HEK293 (cell line): Measurements from ENCODE around the gene EML6.

Experiments used
- CTCF ChIA-PET: fragments of 350-600 bp; formaldehyde crosslinking; extraction: SDS; loops from one replicate; lab custom pipeline; 2021; ENCODE audit warnings: antibody characterized with exemption; lab: Yijun Ruan, JAX
- POLR2A ChIA-PET: fragments of 300-600 bp; formaldehyde crosslinking; extraction: SDS; loops from one replicate; lab custom pipeline; 2020; ENCODE audit warnings: antibody characterized with exemption, inconsistent platforms; lab: Yijun Ruan, JAX
- H3K27ac ChIP-seq: fragments of 200-500 bp; sonication (Bioruptor generic); 2 replicates; pipeline ENCODE4 v1.5.1; 2014; ENCODE audit warnings: low read depth, low read length, control low read depth, inconsistent platforms; ENCODE audit errors: extremely low read depth
- H3K36me3 ChIP-seq, 2 experiments: fragments of 200-500 bp in 1 of 2; sonication (Bioruptor generic) in 1 of 2; 1 replicate in 1 of 2; 2 replicates in 1 of 2; pipeline ENCODE4 v1.5.1; 2014 to 2017; ENCODE audit warnings: inconsistent platforms in 2 of 2, low read length in 2 of 2; ENCODE audit not compliant: control insufficient read depth in 2 of 2, insufficient read depth in 1 of 2
- H3K4me1 ChIP-seq: fragments of 200-500 bp; sonication (Bioruptor generic); 2 replicates; pipeline ENCODE4 v1.5.1; 2014; ENCODE audit warnings: mild to moderate bottlenecking, low read length, inconsistent platforms; ENCODE audit not compliant: control insufficient read depth, insufficient read depth
- H3K4me3 ChIP-seq: 2 replicates; pipeline ENCODE4 v1.5.1; 2011; ENCODE audit warnings: low read depth, mild to moderate bottlenecking, control low read depth, low read length, moderate library complexity
- H3K9me3 ChIP-seq: fragments of 200-500 bp; sonication (Bioruptor generic); 2 replicates; pipeline ENCODE4 v1.5.1; 2014; ENCODE audit warnings: low read depth, low read length, inconsistent platforms; ENCODE audit not compliant: control insufficient read depth, insufficient read depth
- KLF8 ChIP-seq: fragments of 450-650 bp; formaldehyde crosslinking; IDR thresholded peaks from 2 replicates; pipeline ENCODE4 v1.5.1; 2016; ENCODE audit warnings: missing biosample characterization, missing genetic modification characterization
- MEIS1 ChIP-seq: sonication (generic); formaldehyde crosslinking; IDR thresholded peaks from 2 replicates; pipeline ENCODE4 v1.8.1; 2022; ENCODE audit warnings: missing genetic modification reagents, mild to moderate bottlenecking, borderline replicate concordance
- PRDM10 ChIP-seq: fragments of 450-650 bp; formaldehyde crosslinking; IDR thresholded peaks from 2 replicates; pipeline ENCODE4 v1.5.1; 2016; ENCODE audit warnings: missing biosample characterization, missing genetic modification characterization
- PRDM6 ChIP-seq: fragments of 450-650 bp; formaldehyde crosslinking; IDR thresholded peaks from 2 replicates; pipeline ENCODE4 v1.5.1; 2017; ENCODE audit warnings: missing biosample characterization, missing genetic modification characterization
- SCRT2 ChIP-seq: fragments of 450-650 bp; formaldehyde crosslinking; IDR thresholded peaks from 2 replicates; pipeline ENCODE4 v1.5.1; 2016; ENCODE audit warnings: missing biosample characterization, missing genetic modification characterization
- ZBTB26 ChIP-seq: fragments of 450-650 bp; formaldehyde crosslinking; optimal IDR thresholded peaks from 2 replicates; pipeline ENCODE3; 2016; ENCODE audit warnings: missing biosample characterization, mild to moderate bottlenecking, missing genetic modification characterization
- ZBTB48 ChIP-seq: fragments of 450-650 bp; formaldehyde crosslinking; IDR thresholded peaks from 2 replicates; pipeline ENCODE4 v1.5.1; 2016; ENCODE audit warnings: missing biosample characterization, missing genetic modification characterization
- ZEB2 ChIP-seq: fragments of 450-650 bp; formaldehyde crosslinking; IDR thresholded peaks from 2 replicates; pipeline ENCODE4 v1.5.1; 2016; ENCODE audit warnings: missing biosample characterization, missing genetic modification characterization
- ZFP37 ChIP-seq: fragments of 450-650 bp; formaldehyde crosslinking; IDR thresholded peaks from 2 replicates; pipeline ENCODE4 v1.5.1; 2016; ENCODE audit warnings: missing biosample characterization, missing genetic modification characterization
- ZFP69B ChIP-seq: fragments of 450-650 bp; formaldehyde crosslinking; IDR thresholded peaks from 2 replicates; pipeline ENCODE4 v1.5.1; 2016; ENCODE audit warnings: missing biosample characterization, missing genetic modification characterization
- ZNF133 ChIP-seq: fragments of 450-650 bp; formaldehyde crosslinking; IDR thresholded peaks from 2 replicates; pipeline ENCODE4 v1.5.1; 2016; ENCODE audit warnings: missing biosample characterization, missing genetic modification characterization
- ZNF174 ChIP-seq: fragments of 450-650 bp; formaldehyde crosslinking; IDR thresholded peaks from 2 replicates; pipeline ENCODE4 v1.5.0; 2017; ENCODE audit warnings: missing biosample characterization, mild to moderate bottlenecking, missing genetic modification characterization
- ZNF2 ChIP-seq: fragments of 450-650 bp; formaldehyde crosslinking; IDR thresholded peaks from 2 replicates; pipeline ENCODE4 v1.5.1; 2016; ENCODE audit warnings: missing biosample characterization, missing genetic modification characterization
- ZNF239 ChIP-seq: fragments of 450-650 bp; formaldehyde crosslinking; IDR thresholded peaks from 2 replicates; pipeline ENCODE4 v1.5.1; 2016; ENCODE audit warnings: missing biosample characterization, missing genetic modification characterization
- ZNF24 ChIP-seq: fragments of 450-650 bp; formaldehyde crosslinking; IDR thresholded peaks from 2 replicates; pipeline ENCODE4 v1.5.1; 2016; ENCODE audit warnings: missing biosample characterization, missing genetic modification characterization
- ZNF266 ChIP-seq: fragments of 450-650 bp; formaldehyde crosslinking; IDR thresholded peaks from 2 replicates; pipeline ENCODE4 v1.5.1; 2016; ENCODE audit warnings: missing biosample characterization, missing genetic modification characterization, low read depth
- ZNF302 ChIP-seq: fragments of 450-650 bp; formaldehyde crosslinking; IDR thresholded peaks from 2 replicates; pipeline ENCODE4 v1.5.1; 2016; ENCODE audit warnings: missing biosample characterization, missing genetic modification characterization, low read depth
- ZNF362 ChIP-seq: fragments of 450-650 bp; formaldehyde crosslinking; IDR thresholded peaks from 2 replicates; pipeline ENCODE4 v1.5.1; 2016; ENCODE audit warnings: missing biosample characterization, missing genetic modification characterization
- ZNF510 ChIP-seq: fragments of 450-650 bp; formaldehyde crosslinking; IDR thresholded peaks from 2 replicates; pipeline ENCODE4 v1.5.1; 2018; ENCODE audit warnings: mild to moderate bottlenecking, missing genetic modification characterization, missing biosample characterization; ENCODE audit not compliant: insufficient replicate concordance
- ZNF529 ChIP-seq: fragments of 450-650 bp; formaldehyde crosslinking; IDR thresholded peaks from 2 replicates; pipeline ENCODE4 v1.5.1; 2017; ENCODE audit warnings: missing genetic modification characterization, missing biosample characterization; ENCODE audit not compliant: insufficient replicate concordance
- ZNF561 ChIP-seq: fragments of 450-650 bp; IDR thresholded peaks from 2 replicates; pipeline ENCODE4 v1.5.1; 2018; ENCODE audit warnings: missing biosample characterization, missing genetic modification characterization, borderline replicate concordance
- ZNF624 ChIP-seq: fragments of 450-650 bp; formaldehyde crosslinking; IDR thresholded peaks from 2 replicates; pipeline ENCODE4 v1.5.1; 2017; ENCODE audit warnings: missing biosample characterization, missing genetic modification characterization
- ZNF639 ChIP-seq: fragments of 450-650 bp; formaldehyde crosslinking; IDR thresholded peaks from 2 replicates; pipeline ENCODE4 v1.5.1; 2016; ENCODE audit warnings: missing biosample characterization, missing genetic modification characterization
- ZXDB ChIP-seq: fragments of 450-650 bp; formaldehyde crosslinking; IDR thresholded peaks from 2 replicates; pipeline ENCODE4 v1.5.1; 2016; ENCODE audit warnings: missing biosample characterization, missing genetic modification characterization

EML6 gene

GRCh38 chr2:54879032-54879431, 155.6 kb downstream of the EML6 start (continued):
- no peak for TF ChIP-seq ZNF639 (tag by site-specific recombination)
- no peak for TF ChIP-seq ZNF24

- Histone ChIP-seq H3K9me3 (no peaks in the 10 kb centered on the region), H3K4me3 (no peak overlapping the region), H3K36me3 (no peaks in the 10 kb centered on the region; a peak in 1 of 3 replicates), H3K4me1 (no peaks in the 10 kb centered on the region; the same call in 1 of the 2 replicates), H3K27ac (no peak overlapping the region)
- POLR2A ChIA-PET = no interaction called here
- TF ChIP-seq ZNF174 (tag by site-specific recombination) (no peak), ZNF561 (tag by site-specific recombination) (no peak), ZFP69B (tag by site-specific recombination) (no peak), ZNF239 (no peak), MEIS1 (no peak), ZNF362 (tag by site-specific recombination) (no peak), ZNF302 (tag by site-specific recombination) (no peak), KLF8 (tag by site-specific recombination) (no peak)
- CTCF ChIA-PET = interaction anchor here (0.8 kb wide), 1 partner anchor 41 kb away, joined by 3 read pairs; no protein-coding TSS in a partner anchor
Measured at GRCh38 chr2:54879598-54880332, 156.3 kb downstream of the EML6 start.

- no peak overlapping the region for H3K27ac ChIP-seq
- no peaks in the 10 kb centered on the region; a peak in 1 of 3 replicates for H3K36me3 ChIP-seq
- H3K9me3 ChIP-seq = no peaks in the 10 kb centered on the region
- CTCF ChIA-PET = no interaction called here
- no peak overlapping the region for H3K4me3 ChIP-seq
- POLR2A ChIA-PET = no interaction called here
- no peaks in the 10 kb centered on the region; the same call in 1 of the 2 replicates for H3K4me1 ChIP-seq
- TF ChIP-seq ZNF624 (tag by site-specific recombination) (no peak), ZFP37 (tag by site-specific recombination) (no peak), ZEB2 (tag by site-specific recombination) (no peak), PRDM6 (tag by site-specific recombination) (no peak), MEIS1 (no peak), ZNF529 (tag by site-specific recombination) (no peak), ZNF133 (tag by site-specific recombination) (no peak), PRDM10 (tag by site-specific recombination) (no peak), ZNF2 (tag by site-specific recombination) (no peak), ZNF266 (tag by site-specific recombination) (no peak), ZBTB26 (tag by site-specific recombination) (no peak), ZXDB (tag by site-specific recombination) (no peak), ZNF510 (tag by site-specific recombination) (no peak), SCRT2 (tag by site-specific recombination) (no peak), ZBTB48 (no peak)
Measured at GRCh38 chr2:54880428-54880827, 157.0 kb downstream of the EML6 start.
